Non-pigmented ciliary epithelial cell (primary cell): ENCODE data around the gene ACRV1.

Source experiments
- DNase-seq: peaks from one replicate; pipeline ENCODE4 v3.0.0-alpha.2; 2010; ENCODE audit warnings: low read depth

The ACRV1 gene

DNA sequence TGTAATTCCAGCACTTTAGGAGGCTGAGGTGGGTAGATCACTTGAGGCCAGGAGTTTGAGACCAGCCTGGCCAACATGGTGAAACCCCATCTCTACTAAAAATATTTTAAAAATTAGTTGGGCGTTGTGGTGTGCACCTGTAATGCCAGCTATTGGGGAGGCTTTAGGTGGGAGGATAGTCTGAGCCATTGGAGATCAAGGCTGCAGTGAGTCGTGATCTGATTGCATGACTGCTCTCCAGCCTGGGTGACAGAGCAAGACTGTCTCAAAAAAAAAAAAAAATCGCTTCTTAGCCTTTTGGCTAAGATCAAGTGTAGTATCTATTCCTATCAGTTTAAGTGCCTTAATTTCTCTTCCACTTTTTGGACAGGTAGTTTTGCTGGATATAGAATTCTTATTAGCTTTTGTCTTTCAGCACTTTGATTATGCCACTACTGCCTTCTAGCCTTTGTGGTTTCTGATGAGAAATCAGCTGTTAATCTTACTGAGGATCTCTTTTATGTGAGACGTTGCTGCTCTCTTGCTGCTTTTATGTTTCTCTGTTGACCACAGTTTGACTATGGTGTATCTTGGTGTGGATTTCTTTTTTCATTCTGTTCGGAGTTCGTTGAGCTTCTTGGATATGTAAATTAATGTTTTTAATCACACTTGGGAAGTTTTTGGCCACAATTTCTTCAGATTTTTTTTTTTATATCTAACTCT, 31.0 kb downstream of the ACRV1 start:
- no peak for DNase-seq

GRCh38 chr11:125645871-125646270, 34.8 kb downstream of the ACRV1 start:
- DNase-seq = no peak

GRCh38 chr11:125638315-125638714, 42.3 kb downstream of the ACRV1 start:
- no peak for DNase-seq

- DNase-seq = no peak
Measured at GRCh38 chr11:125637840-125638239, 42.8 kb downstream of the ACRV1 start.

GRCh38 chr11:125627236-125627910, 53.3 kb downstream of the ACRV1 start:
- DNase-seq = no peak

DNA sequence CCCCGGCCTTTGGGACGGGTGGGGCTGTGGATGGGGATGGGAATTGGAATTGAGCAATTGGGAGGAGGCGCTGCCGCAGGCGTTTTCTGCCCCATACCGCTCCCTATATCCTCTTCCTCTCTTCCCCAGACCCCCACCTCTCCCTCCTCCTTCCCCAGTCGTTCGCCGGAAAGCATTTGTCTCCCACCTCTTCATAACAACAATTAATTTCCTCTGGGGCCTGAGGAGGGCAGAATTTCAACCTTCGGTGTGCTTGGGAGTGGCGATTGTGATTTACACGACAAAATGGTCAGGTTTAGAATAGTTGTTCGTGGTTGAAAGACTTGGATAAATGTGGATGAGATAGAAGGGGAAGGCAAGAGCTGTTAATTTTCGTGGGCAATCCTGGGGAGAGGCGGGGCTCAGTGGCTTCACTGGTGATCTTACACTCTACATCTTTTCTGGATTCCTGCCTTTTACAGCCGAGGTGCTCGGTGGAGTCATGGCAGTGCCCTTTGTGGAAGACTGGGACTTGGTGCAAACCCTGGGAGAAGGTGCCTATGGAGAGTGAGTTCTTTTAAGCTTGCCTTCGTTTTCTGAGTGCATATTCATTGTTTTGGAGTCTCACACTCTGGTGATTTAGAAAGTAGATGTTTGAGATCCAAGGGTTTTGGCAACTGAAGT, 54.2 kb downstream of the ACRV1 start:
- peak; percentile 41 for DNase-seq

- DNase-seq = peak; percentile 57
Measured at GRCh38 chr11:125625630-125626287, 54.9 kb downstream of the ACRV1 start.

GRCh38 chr11:125625225-125625629, 55.4 kb downstream of the ACRV1 start:
- DNase-seq = no peak

DNA sequence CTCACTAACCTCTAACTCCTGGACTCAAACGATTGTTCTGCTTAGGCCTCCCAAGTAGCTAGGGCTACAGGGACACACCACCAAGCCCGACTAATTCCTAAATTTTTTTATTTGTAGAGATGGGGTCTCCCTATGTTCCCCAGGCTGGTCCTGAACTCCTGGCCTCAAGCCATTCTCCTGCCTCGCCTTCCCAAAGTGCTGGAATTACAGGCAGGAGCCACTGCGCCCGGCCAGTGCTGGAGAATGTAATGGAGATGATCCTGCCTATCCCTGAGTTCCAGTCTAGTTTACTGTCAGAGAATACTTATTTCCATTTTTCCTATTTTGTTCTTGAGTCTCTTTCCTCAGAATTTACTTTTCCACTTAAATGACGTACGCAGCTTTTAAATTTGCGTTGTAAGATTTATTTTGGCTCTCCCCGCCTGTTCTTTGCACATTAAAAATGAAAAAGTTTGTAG, 55.9 kb downstream of the ACRV1 start, which contains the start of gene CHEK1:
CHEK1 (plus strand) TSS at position 408 of the 458 bp plus-strand sequence. CDS start 1,606 bp downstream, outside the sequence.
- DNase-seq = no peak

DNA sequence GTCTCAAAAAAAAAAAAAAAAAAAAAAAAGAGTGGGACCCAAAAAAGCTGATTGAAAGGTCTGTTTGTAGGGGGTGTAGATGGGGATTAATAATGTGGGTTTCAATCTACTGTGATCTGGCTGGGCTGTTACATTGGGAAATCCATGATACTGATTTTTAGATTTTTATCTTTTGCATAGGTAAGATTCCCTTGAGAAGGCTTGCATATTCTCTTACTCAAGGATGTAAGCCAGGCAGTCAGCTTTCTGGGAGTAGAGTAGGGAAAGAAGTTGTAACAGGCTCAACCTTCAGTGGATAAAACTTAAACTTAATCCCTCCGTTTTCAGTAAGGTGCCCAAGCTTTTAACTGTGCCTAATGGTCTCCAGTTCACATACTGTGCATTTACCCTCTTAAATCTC, 57.6 kb downstream of the ACRV1 start:
- no peak for DNase-seq

DNA sequence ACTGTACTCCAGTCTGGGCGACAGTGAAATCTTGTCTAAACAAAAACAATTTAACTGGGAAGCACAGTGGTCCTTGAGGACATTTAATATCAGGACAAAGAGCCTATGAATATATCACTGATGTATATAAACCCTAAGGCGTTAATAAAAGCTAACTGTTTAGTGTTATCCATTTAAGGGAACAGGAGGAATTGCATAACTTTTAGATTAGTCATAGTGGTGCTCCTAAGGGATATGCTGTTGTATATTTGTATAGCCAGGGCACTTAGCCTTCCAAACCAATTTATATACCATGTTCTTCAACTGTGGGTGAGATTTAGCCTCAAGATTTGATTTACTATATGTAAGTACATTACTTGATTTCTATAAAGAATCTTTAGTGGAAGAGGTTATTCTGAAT, 58.7 kb downstream of the ACRV1 start:
- DNase-seq = no peak
